ENCODE data around the gene SLC12A6.
A peak's percentile ranks its signal among the peaks of the same experiment; 100 is the strongest.
"Not testable (repeated sequence)": the region's sequence is repeated elsewhere in the genome, so short reads cannot be mapped to it uniquely, and the experiment has no call there.

SLC12A6 gene
- 52.1 to 285 (median 178) reads per million in 17 experiments for total RNA-seq

- peak; percentile 97 to 99 (median 98) for DNase-seq
These were observed at the start of gene SLC12A6 for GRCh38 chr15:34337557-34338306. SLC12A6 (minus strand) TSS chr15:34337781; CDS start chr15:34336680, 1,101 bp downstream.

- DNase-seq: not testable (repeated sequence)
These were observed 44.4 kb upstream of the SLC12A6 start for GRCh38 chr15:34381829-34382521.

- not testable (repeated sequence) for DNase-seq
These were observed 42.9 kb upstream of the SLC12A6 start for GRCh38 chr15:34380491-34380890.

- DNase-seq: no peak
These were observed 39.3 kb upstream of the SLC12A6 start for GRCh38 chr15:34376856-34377255.

- DNase-seq: not testable (repeated sequence)
These were observed 38.0 kb upstream of the SLC12A6 start for GRCh38 chr15:34375541-34375940.

GRCh38 chr15:34374816-34375215, 37.2 kb upstream of the SLC12A6 start:
- no peak for DNase-seq

- DNase-seq: no peak
These were observed 36.4 kb upstream of the SLC12A6 start for GRCh38 chr15:34373951-34374350.

GRCh38 chr15:34370643-34371042, 33.1 kb upstream of the SLC12A6 start:
- DNase-seq: no peak

GRCh38 chr15:34370129-34370528, 32.5 kb upstream of the SLC12A6 start:
- no peak for DNase-seq

GRCh38 chr15:34367101-34368081, 29.8 kb upstream of the SLC12A6 start, which contains the start of gene LPCAT4:
LPCAT4 (minus strand) TSS chr15:34367196; CDS start chr15:34367100, 96 bp downstream.
- DNase-seq: peak; percentile 87 to 97 (median 92)

- peak; percentile 14 to 64 (median 44) for DNase-seq
These were observed 28.9 kb upstream of the SLC12A6 start for GRCh38 chr15:34366271-34367065.

GRCh38 chr15:34365836-34366235, 28.3 kb upstream of the SLC12A6 start:
- DNase-seq: no peak

GRCh38 chr15:34365091-34365825, 27.7 kb upstream of the SLC12A6 start:
- DNase-seq: peak in 3 of 4 experiments; percentile 15 to 30 (median 21)

GRCh38 chr15:34364041-34364440, 26.5 kb upstream of the SLC12A6 start:
- DNase-seq: no peak

GRCh38 chr15:34362047-34362773, 24.6 kb upstream of the SLC12A6 start:
- no peak for DNase-seq

- DNase-seq: no peak
These were observed 23.7 kb upstream of the SLC12A6 start for GRCh38 chr15:34361278-34361677.

GRCh38 chr15:34360298-34360697, 22.7 kb upstream of the SLC12A6 start:
- no peak for DNase-seq

- no peak for DNase-seq
These were observed 21.8 kb upstream of the SLC12A6 start for GRCh38 chr15:34359416-34359815.

GRCh38 chr15:34358948-34359347, 21.4 kb upstream of the SLC12A6 start:
- DNase-seq: no peak

- no peak for DNase-seq
These were observed 20.8 kb upstream of the SLC12A6 start for GRCh38 chr15:34358367-34358766.

All from suppressor macrophage (primary cell).